HepG2 (cell line): ENCODE results near the gene TRAPPC4. TPM values are rescaled to one million over a fixed set of nuclear protein-coding genes. Genes with fewer than 3 reads are reported as not detected.

ENCODE experiments used
- DNMT3B ChIP-seq: conservative IDR thresholded peaks from 2 replicates; pipeline ENCODE4 v1.6.1; 2016; ENCODE audit warnings: missing biosample characterization, control low read depth
- DR1 ChIP-seq: sonication (generic); formaldehyde crosslinking; IDR thresholded peaks from 2 replicates; pipeline ENCODE4 v1.8.0; 2021; ENCODE audit warnings: mild to moderate bottlenecking, missing genetic modification reagents, inconsistent platforms
- ELF1 ChIP-seq: sonication (generic); formaldehyde crosslinking; IDR thresholded peaks from 2 replicates; pipeline ENCODE4 v1.4.0; 2020; ENCODE audit warnings: missing genetic modification reagents
- ELF3 ChIP-seq: IDR thresholded peaks from 2 replicates; pipeline ENCODE4 v1.6.1; 2016; ENCODE audit warnings: missing genetic modification reagents, missing compliant biosample characterization
- ERF ChIP-seq: IDR thresholded peaks from 2 replicates; pipeline ENCODE4 v1.6.1; 2018; ENCODE audit warnings: missing biosample characterization, missing genetic modification reagents
- ETV6 ChIP-seq: sonication (generic); formaldehyde crosslinking; conservative IDR thresholded peaks from 2 replicates; pipeline ENCODE4 v1.4.0; 2020; ENCODE audit warnings: missing genetic modification reagents
- GATAD1 ChIP-seq: IDR thresholded peaks from 2 replicates; pipeline ENCODE4 v1.6.1; 2016; ENCODE audit warnings: missing genetic modification reagents, missing compliant biosample characterization
- GATAD2A ChIP-seq: IDR thresholded peaks from 2 replicates; pipeline ENCODE4 v1.6.1; 2016
- HDAC2 ChIP-seq: sonication (generic); formaldehyde crosslinking; IDR thresholded peaks from 2 replicates; pipeline ENCODE4 v1.4.0; 2020; ENCODE audit warnings: missing genetic modification reagents
- HNF4G ChIP-seq, 2 experiments: sonication (generic) in 1 of 2; formaldehyde crosslinking in 1 of 2; IDR thresholded peaks; 2 replicates each; pipeline versions ENCODE4 v1.4.0 to v1.6.1; 2011 to 2020; ENCODE audit warnings: borderline replicate concordance in 2 of 2, low read depth in 2 of 2, mild to moderate bottlenecking in 2 of 2, low read length in 1 of 2, missing genetic modification reagents in 1 of 2, moderate library complexity in 1 of 2
- HNRNPH1 ChIP-seq: fragments of 200-400 bp; formaldehyde crosslinking; optimal IDR thresholded peaks from 2 replicates; pipeline ENCODE3; 2017; ENCODE audit warnings: mild to moderate bottlenecking, low read depth, low read length
- KDM2A ChIP-seq: sonication (generic); formaldehyde crosslinking; IDR thresholded peaks from 2 replicates; pipeline ENCODE4 v1.4.0; 2020; ENCODE audit warnings: low read depth, missing genetic modification reagents, borderline replicate concordance
- PITX1 ChIP-seq: sonication (generic); formaldehyde crosslinking; IDR thresholded peaks from 2 replicates; pipeline ENCODE4 v1.5.1; 2020; ENCODE audit warnings: mild to moderate bottlenecking, missing genetic modification reagents
- SIN3A ChIP-seq: IDR thresholded peaks from 2 replicates; pipeline ENCODE4 v1.6.1; 2011; ENCODE audit warnings: low read depth, mild to moderate bottlenecking, control low read depth, low read length, borderline replicate concordance
- TBX2 ChIP-seq: sonication (generic); formaldehyde crosslinking; IDR thresholded peaks from 2 replicates; pipeline ENCODE4 v1.5.0; 2020; ENCODE audit warnings: missing genetic modification reagents, mild to moderate bottlenecking, borderline replicate concordance
- ZFX ChIP-seq: sonication (generic); formaldehyde crosslinking; IDR thresholded peaks from 2 replicates; pipeline ENCODE4 v1.4.0; 2020; ENCODE audit warnings: mild to moderate bottlenecking, low read depth, missing genetic modification reagents, moderate library complexity
- ZNF816 ChIP-seq: sonication (generic); formaldehyde crosslinking; IDR thresholded peaks from 2 replicates; pipeline ENCODE4 v1.8.0; 2022; ENCODE audit warnings: missing genetic modification reagents, mild to moderate bottlenecking, borderline replicate concordance
- polyA plus RNA-seq, 8 experiments: library from polyadenylated mRNA; depleted of rRNA in 3 of 8; stranded (reverse) in 7 of 8; unstranded in 1 of 8; fragments of >200 nt; fragmentation: Illumina TruSeq in 4 of 8; extraction: Trizol in 4 of 8; gene quantifications; 2 replicates each; pipeline versions ENCODE4 v1.2.1 to v1.2.3, GENCODE V29; 2011 to 2016; ENCODE audit warnings: low read depth in 4 of 8, missing spikeins in 1 of 8, mixed read lengths in 1 of 8; ENCODE audit not compliant: insufficient read depth in 1 of 8
- total RNA-seq, 5 experiments: library from RNA; depleted of rRNA; stranded (reverse); fragments of >200 nt; fragmentation: Illumina TruSeq; extraction: Trizol; gene quantifications; 2 replicates each; pipeline ENCODE4 v1.2.3, GENCODE V29; 2016; ENCODE audit warnings: low read depth in 1 of 5
- TF ChIP-seq, protein P1 (sequence below): sonication (generic); formaldehyde crosslinking; IDR thresholded peaks from 2 replicates; pipeline ENCODE4 v1.8.0; 2023; ENCODE audit warnings: mild to moderate bottlenecking, missing genetic modification reagents
- TF ChIP-seq, protein P2 (sequence below): IDR thresholded peaks from 2 replicates; pipeline ENCODE4 v1.6.1; 2012; ENCODE audit warnings: inconsistent platforms
- TF ChIP-seq, protein P3 (sequence below): IDR thresholded peaks from 2 replicates; pipeline ENCODE4 v1.6.1; 2016; ENCODE audit warnings: mild to moderate bottlenecking, missing biosample characterization, missing genetic modification reagents
- TF ChIP-seq, protein P4 (sequence below): sonication (generic); formaldehyde crosslinking; IDR thresholded peaks from 2 replicates; pipeline ENCODE4 v1.5.0; 2020; ENCODE audit warnings: mild to moderate bottlenecking, missing genetic modification reagents, moderate library complexity
- TF ChIP-seq, protein P5 (sequence below): sonication (generic); formaldehyde crosslinking; conservative IDR thresholded peaks from 2 replicates; pipeline ENCODE4 v1.4.0; 2020; ENCODE audit warnings: mild to moderate bottlenecking, missing genetic modification reagents, moderate library complexity

TRAPPC4 gene
- total and polyA plus RNA-seq, 2 of the 13 experiments (the other 11 are each of a cell fraction or from before 2014, with no cell fraction given): 97.4 to 140 TPM

DNA sequence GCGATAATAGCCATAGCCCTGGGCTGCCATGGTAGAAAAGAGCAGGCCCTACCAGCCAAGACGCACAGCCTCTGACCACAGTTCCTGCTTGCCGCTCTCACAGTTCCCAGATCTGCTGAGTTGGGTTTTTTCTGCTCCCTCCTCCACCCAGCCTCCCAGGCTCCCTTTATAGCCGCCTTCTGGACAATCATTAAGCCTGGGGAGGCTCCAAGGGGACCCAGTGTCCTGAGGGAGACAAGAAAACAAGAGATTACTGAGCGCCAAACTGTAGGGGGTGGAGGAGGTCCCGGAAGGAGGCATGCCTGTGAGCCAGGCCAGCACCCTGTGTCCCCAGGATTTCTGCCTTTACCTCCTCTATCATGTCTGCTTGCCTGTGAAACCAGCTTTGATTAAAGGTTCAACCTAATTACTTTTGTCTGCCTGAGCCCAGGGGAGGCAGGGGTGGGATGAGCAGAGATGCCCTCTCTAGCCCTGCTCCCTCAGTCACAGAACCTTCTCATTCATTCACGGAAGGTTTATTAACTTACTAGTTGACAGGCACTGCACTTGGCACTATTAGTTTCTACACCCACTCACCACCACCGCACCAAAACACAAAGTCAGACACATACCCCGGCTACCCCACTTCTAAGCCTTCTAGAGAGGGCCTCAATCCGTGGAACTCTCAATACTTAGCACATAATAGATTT lies 10.9 kb downstream of the TRAPPC4 start (continued):
- TF ChIP-seq ERF (CRISPR knock-in tag) (peak; percentile 68), ELF1 (CRISPR knock-in tag) (0 out of 2 replicates have a peak, but pooled peaks have one; percentile 47), DNMT3B (CRISPR knock-in tag) (no peak), HNF4G (IDR thresholded peaks at IDR 0.05; ENCODE audit: borderline replicate concordance, low read depth, low read length) (0 out of 2 replicates have a peak, but pooled peaks have one; percentile 13), HNF4G (CRISPR knock-in tag; IDR thresholded peaks at IDR 0.05; ENCODE audit: borderline replicate concordance, low read depth) (no peak), PITX1 (peak; percentile 48; the same call in 1 of the 2 replicates), HNRNPH1 (peak; percentile 67), ZFX (CRISPR knock-in tag) (peak; percentile 76), DR1 (CRISPR knock-in tag) (peak; percentile 93), GATAD2A (peak; percentile 54), GATAD1 (CRISPR knock-in tag) (0 out of 2 replicates have a peak, but pooled peaks have one; percentile 37), ETV6 (no peak), ELF3 (CRISPR knock-in tag) (peak; percentile 55), SIN3A (peak; percentile 81), HDAC2 (CRISPR knock-in tag) (peak; percentile 59), KDM2A (CRISPR knock-in tag) (0 out of 2 replicates have a peak, but pooled peaks have one; percentile 27), TBX2 (CRISPR knock-in tag) (peak; percentile 15; the same call in 1 of the 2 replicates), ZNF816 (CRISPR knock-in tag) (0 out of 2 replicates have a peak, but pooled peaks have one; percentile 57)
- TF ChIP-seq, protein P1, sequence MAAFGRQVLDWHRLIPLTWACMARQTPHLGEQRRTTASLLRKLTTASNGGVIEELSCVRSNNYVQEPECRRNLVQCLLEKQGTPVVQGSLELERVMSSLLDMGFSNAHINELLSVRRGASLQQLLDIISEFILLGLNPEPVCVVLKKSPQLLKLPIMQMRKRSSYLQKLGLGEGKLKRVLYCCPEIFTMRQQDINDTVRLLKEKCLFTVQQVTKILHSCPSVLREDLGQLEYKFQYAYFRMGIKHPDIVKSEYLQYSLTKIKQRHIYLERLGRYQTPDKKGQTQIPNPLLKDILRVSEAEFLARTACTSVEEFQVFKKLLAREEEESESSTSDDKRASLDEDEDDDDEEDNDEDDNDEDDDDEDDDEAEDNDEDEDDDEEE: peak; percentile 71; the same call in 1 of the 2 replicates
- TF ChIP-seq, protein P2, sequence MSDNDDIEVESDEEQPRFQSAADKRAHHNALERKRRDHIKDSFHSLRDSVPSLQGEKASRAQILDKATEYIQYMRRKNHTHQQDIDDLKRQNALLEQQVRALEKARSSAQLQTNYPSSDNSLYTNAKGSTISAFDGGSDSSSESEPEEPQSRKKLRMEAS: 0 out of 2 replicates have a peak, but pooled peaks have one; percentile 15
- TF ChIP-seq, protein P3, sequence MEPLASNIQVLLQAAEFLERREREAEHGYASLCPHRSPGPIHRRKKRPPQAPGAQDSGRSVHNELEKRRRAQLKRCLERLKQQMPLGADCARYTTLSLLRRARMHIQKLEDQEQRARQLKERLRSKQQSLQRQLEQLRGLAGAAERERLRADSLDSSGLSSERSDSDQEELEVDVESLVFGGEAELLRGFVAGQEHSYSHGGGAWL (CRISPR knock-in tag): 0 out of 2 replicates have a peak, but pooled peaks have one; percentile 24
- TF ChIP-seq, protein P4, sequence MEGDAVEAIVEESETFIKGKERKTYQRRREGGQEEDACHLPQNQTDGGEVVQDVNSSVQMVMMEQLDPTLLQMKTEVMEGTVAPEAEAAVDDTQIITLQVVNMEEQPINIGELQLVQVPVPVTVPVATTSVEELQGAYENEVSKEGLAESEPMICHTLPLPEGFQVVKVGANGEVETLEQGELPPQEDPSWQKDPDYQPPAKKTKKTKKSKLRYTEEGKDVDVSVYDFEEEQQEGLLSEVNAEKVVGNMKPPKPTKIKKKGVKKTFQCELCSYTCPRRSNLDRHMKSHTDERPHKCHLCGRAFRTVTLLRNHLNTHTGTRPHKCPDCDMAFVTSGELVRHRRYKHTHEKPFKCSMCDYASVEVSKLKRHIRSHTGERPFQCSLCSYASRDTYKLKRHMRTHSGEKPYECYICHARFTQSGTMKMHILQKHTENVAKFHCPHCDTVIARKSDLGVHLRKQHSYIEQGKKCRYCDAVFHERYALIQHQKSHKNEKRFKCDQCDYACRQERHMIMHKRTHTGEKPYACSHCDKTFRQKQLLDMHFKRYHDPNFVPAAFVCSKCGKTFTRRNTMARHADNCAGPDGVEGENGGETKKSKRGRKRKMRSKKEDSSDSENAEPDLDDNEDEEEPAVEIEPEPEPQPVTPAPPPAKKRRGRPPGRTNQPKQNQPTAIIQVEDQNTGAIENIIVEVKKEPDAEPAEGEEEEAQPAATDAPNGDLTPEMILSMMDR (CRISPR knock-in tag): peak; percentile 28
- TF ChIP-seq, protein P5, sequence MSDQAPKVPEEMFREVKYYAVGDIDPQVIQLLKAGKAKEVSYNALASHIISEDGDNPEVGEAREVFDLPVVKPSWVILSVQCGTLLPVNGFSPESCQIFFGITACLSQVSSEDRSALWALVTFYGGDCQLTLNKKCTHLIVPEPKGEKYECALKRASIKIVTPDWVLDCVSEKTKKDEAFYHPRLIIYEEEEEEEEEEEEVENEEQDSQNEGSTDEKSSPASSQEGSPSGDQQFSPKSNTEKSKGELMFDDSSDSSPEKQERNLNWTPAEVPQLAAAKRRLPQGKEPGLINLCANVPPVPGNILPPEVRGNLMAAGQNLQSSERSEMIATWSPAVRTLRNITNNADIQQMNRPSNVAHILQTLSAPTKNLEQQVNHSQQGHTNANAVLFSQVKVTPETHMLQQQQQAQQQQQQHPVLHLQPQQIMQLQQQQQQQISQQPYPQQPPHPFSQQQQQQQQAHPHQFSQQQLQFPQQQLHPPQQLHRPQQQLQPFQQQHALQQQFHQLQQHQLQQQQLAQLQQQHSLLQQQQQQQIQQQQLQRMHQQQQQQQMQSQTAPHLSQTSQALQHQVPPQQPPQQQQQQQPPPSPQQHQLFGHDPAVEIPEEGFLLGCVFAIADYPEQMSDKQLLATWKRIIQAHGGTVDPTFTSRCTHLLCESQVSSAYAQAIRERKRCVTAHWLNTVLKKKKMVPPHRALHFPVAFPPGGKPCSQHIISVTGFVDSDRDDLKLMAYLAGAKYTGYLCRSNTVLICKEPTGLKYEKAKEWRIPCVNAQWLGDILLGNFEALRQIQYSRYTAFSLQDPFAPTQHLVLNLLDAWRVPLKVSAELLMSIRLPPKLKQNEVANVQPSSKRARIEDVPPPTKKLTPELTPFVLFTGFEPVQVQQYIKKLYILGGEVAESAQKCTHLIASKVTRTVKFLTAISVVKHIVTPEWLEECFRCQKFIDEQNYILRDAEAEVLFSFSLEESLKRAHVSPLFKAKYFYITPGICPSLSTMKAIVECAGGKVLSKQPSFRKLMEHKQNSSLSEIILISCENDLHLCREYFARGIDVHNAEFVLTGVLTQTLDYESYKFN (CRISPR knock-in tag): peak; percentile 87
